KBM-7 (cell line): Measurements from ENCODE around the gene PID1.

ENCODE experiments used
- DNase-seq: peaks from one replicate; pipeline ENCODE4 v3.0.0-alpha.2; 2015
- in situ Hi-C: fragments of 300-500 bp; cut with MboI; formaldehyde crosslinking; loops from 2 replicates; pipeline ENCODE4 v1.14.3; 2020; ENCODE audit warnings: low sequenced_read_pairs, low pct_unique_long_range_greater_than_20kb, mixed read lengths

Gene PID1

GRCh38 chr2:229001196-229001595 lies 269.9 kb downstream of the PID1 start:
- DNase-seq: no peak
- in situ Hi-C loops: no loop called here

- no peak for DNase-seq
- in situ Hi-C loops: no loop called here
Measured at GRCh38 chr2:228999326-228999725, 271.8 kb downstream of the PID1 start.

GRCh38 chr2:228988786-228989185 lies 282.3 kb downstream of the PID1 start:
- no peak for DNase-seq
- in situ Hi-C loops: no loop called here

- in situ Hi-C loops: no loop called here
- DNase-seq: no peak
Measured at GRCh38 chr2:228987441-228988155, 283.5 kb downstream of the PID1 start.

- in situ Hi-C loops: no loop called here
- no peak for DNase-seq
Measured at GRCh38 chr2:228986961-228987360, 284.1 kb downstream of the PID1 start.

GRCh38 chr2:228983700-228984099 lies 287.4 kb downstream of the PID1 start:
- no peak for DNase-seq
- in situ Hi-C loops: no loop called here

- in situ Hi-C loops: no loop called here
- DNase-seq: no peak
Measured at GRCh38 chr2:228974169-228974568, 296.9 kb downstream of the PID1 start.
